Loucy (cell line): ENCODE results near the gene SLC26A8.

Source experiments
- CTCF ChIP-seq: fragments of 200-600 bp; sonication (generic); conservative IDR thresholded peaks from 2 replicates; pipeline ENCODE4 v1.5.1; 2014; ENCODE audit warnings: mild to moderate bottlenecking, antibody characterized with exemption, low read length
- EZH2phosphoT487 ChIP-seq: fragments of 200-600 bp; IDR thresholded peaks from 2 replicates; pipeline ENCODE4 v1.6.1; 2018; ENCODE audit warnings: antibody characterized with exemption, mild to moderate bottlenecking, moderate library complexity, borderline replicate concordance

GRCh38 chr6:35907750-35908149, 116.7 kb downstream of the SLC26A8 start:
- TF ChIP-seq CTCF: no peak
- TF ChIP-seq EZH2phosphoT487: no peak
